Keratinocyte (primary cell): ENCODE results near the gene DIRAS3.

Experiments used
- CTCF ChIP-seq, 3 experiments: IDR thresholded peaks in 1 of 3; conservative IDR thresholded peaks in 1 of 3; optimal IDR thresholded peaks in 1 of 3; 2 replicates in 2 of 3; 3 replicates in 1 of 3; pipeline versions ENCODE3 to v1.5.1; 2011; ENCODE audit warnings: low read length in 3 of 3, mild to moderate bottlenecking in 3 of 3, moderate library complexity in 2 of 3, control low read depth in 1 of 3, inconsistent platforms in 1 of 3; ENCODE audit not compliant: insufficient read depth in 2 of 3; ENCODE audit errors: extremely low read depth in 1 of 3
- EZH2 ChIP-seq: IDR thresholded peaks from one replicate; pipeline ENCODE4 v1.6.1; 2012; ENCODE audit warnings: inconsistent platforms, mild to moderate bottlenecking, low read length, moderate library complexity

- TF ChIP-seq CTCF (optimal IDR thresholded peaks at IDR 0.05 in 1 of 3, IDR thresholded peaks at IDR 0.05 in 1 of 3, conservative IDR thresholded peaks at IDR 0.05 in 1 of 3; ENCODE audit: extremely low read depth in 1 of 3, insufficient read depth in 2 of 3, low read length in 3 of 3) (no peak), EZH2 (no peak)
Observed at GRCh38 chr1:68083686-68084085, 33.3 kb upstream of the DIRAS3 start.
